SU-DHL-6 (cell line): ENCODE data around the gene QKI.
A peak's percentile ranks its signal among the peaks of the same experiment; 100 is the strongest.

Source experiments
- EZH2phosphoT487 ChIP-seq: fragments of 200-600 bp; sonication (generic), shearing (Covaris generic); conservative IDR thresholded peaks from 2 replicates; pipeline ENCODE4 v1.6.1; 2018; ENCODE audit warnings: mild to moderate bottlenecking, antibody characterized with exemption, low read length, moderate library complexity, mixed read lengths
- TF ChIP-seq, protein P1 (sequence below): fragments of 200-600 bp; sonication (generic); IDR thresholded peaks from one replicate; pipeline ENCODE4 v1.5.1; 2017; ENCODE audit warnings: antibody characterized with exemption, mild to moderate bottlenecking, low read length, moderate library complexity; ENCODE audit not compliant: insufficient read depth, poor library complexity, severe bottlenecking

DNA sequence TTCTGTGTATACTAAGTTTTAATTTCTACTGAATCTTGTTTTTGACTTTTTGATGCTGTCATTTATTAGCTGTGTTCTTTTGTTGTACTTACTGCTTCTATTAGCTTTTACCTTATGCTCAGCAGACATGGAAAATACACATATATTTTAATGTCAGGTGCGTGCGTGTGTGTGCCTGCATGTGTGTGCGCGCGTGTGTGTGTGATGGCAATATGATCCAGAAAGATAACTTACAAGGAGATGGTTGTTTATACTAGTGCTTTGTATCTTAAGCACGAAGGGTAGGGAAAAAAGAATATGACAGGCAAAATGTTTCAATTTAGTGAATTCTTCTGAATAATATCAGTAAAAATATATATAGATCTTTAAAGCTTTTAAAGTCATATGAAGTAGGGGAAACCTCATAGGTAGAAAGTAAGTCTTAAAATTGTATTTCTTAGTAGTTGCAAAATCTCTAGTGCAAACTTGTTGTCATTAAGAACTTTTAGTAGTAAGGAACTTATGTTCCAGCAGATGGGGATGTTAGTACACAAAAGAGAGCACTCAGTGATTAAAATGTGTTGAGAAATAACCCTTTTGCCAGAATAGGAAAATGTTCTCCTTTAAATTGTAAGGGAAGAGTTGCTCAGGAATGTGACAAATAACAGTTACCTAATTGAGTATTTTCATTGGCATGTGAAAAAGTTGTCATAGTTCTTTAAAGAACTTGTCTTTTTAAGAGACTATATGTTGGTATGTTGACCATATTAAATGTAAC is 13.2 kb downstream of the QKI start:
- TF ChIP-seq, protein P1, sequence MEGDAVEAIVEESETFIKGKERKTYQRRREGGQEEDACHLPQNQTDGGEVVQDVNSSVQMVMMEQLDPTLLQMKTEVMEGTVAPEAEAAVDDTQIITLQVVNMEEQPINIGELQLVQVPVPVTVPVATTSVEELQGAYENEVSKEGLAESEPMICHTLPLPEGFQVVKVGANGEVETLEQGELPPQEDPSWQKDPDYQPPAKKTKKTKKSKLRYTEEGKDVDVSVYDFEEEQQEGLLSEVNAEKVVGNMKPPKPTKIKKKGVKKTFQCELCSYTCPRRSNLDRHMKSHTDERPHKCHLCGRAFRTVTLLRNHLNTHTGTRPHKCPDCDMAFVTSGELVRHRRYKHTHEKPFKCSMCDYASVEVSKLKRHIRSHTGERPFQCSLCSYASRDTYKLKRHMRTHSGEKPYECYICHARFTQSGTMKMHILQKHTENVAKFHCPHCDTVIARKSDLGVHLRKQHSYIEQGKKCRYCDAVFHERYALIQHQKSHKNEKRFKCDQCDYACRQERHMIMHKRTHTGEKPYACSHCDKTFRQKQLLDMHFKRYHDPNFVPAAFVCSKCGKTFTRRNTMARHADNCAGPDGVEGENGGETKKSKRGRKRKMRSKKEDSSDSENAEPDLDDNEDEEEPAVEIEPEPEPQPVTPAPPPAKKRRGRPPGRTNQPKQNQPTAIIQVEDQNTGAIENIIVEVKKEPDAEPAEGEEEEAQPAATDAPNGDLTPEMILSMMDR: peak; percentile 11
- TF ChIP-seq EZH2phosphoT487: no peak
